Esophagus squamous epithelium (tissue), 4 donors: Measurements from ENCODE around the gene MLLT10.

Experiments
- CTCF ChIP-seq, 6 experiments: fragments of 450-650 bp in 4 of 6; fragments of 200-600 bp in 2 of 6; sonication (generic) in 2 of 6; IDR thresholded peaks; one replicate each; pipeline ENCODE4 v1.5.1; 2016 to 2019; ENCODE audit warnings: antibody characterized with exemption in 6 of 6, mild to moderate bottlenecking in 4 of 6, moderate library complexity in 4 of 6
- POLR2A ChIP-seq, 4 donors: fragments of 450-650 bp; IDR thresholded peaks; one replicate each; pipeline ENCODE4 v1.6.1; 2017; ENCODE audit warnings: antibody characterized with exemption in 4 of 4, mild to moderate bottlenecking in 4 of 4, moderate library complexity in 3 of 4

- TF ChIP-seq CTCF (IDR thresholded peaks at IDR 0.05) (no peak), POLR2A (IDR thresholded peaks at IDR 0.05) (no peak)
These were observed 1.2 kb upstream of the MLLT10 start for GRCh38 chr10:21532694-21533466.
